B cell (primary cell): ENCODE measurements around the gene CDKL4.

Source experiments
- CTCF ChIP-seq: fragments of 200-600 bp; IDR thresholded peaks from one replicate; pipeline ENCODE4 v1.8.0; 2022; ENCODE audit warnings: antibody characterized with exemption, mild to moderate bottlenecking
- EZH2 ChIP-seq: IDR thresholded peaks from 2 replicates; pipeline ENCODE4 v1.6.1; 2012; ENCODE audit warnings: borderline replicate concordance, low read depth, mild to moderate bottlenecking, moderate library complexity, low read length; ENCODE audit not compliant: insufficient read depth, poor library complexity, severe bottlenecking

- TF ChIP-seq CTCF (no peak), EZH2 (no peak)
Observed at GRCh38 chr2:39150890-39151497, 92.8 kb downstream of the CDKL4 start.
